Muscle layer of duodenum (tissue), 2 donors: ENCODE measurements around the gene KCND3.
"Not testable (repeated sequence)": the region's sequence is repeated elsewhere in the genome, so short reads cannot be mapped to it uniquely, and the experiment has no call there.

Experiments used
- H3K27ac ChIP-seq: one replicate; pipeline ENCODE4 v1.7.0; 2013; ENCODE audit warnings: mild to moderate bottlenecking, low read length
- H3K27me3 ChIP-seq: one replicate; pipeline ENCODE4 v1.7.0; 2013; ENCODE audit warnings: low read depth, mild to moderate bottlenecking, control low read depth, low read length
- H3K36me3 ChIP-seq, 2 donors: one replicate each; pipeline ENCODE4 v1.7.0; 2013; ENCODE audit warnings: low read length in 2 of 2, control low read depth in 1 of 2, mild to moderate bottlenecking in 1 of 2; ENCODE audit not compliant: insufficient read depth in 2 of 2, control insufficient read depth in 1 of 2
- H3K4me1 ChIP-seq, 2 donors: one replicate each; pipeline ENCODE4 v1.7.0; 2013; ENCODE audit warnings: low read length in 2 of 2, mild to moderate bottlenecking in 2 of 2, control low read depth in 1 of 2, moderate library complexity in 1 of 2; ENCODE audit not compliant: insufficient read depth in 2 of 2, control insufficient read depth in 1 of 2
- H3K4me3 ChIP-seq, 2 donors: one replicate each; pipeline ENCODE4 v1.7.0; 2013; ENCODE audit warnings: low read length in 2 of 2, low read depth in 1 of 2, mild to moderate bottlenecking in 1 of 2
- H3K9me3 ChIP-seq, 2 donors: one replicate each; pipeline ENCODE4 v1.7.0; 2013; ENCODE audit warnings: low read length in 2 of 2, control low read depth in 1 of 2, mild to moderate bottlenecking in 1 of 2; ENCODE audit not compliant: control insufficient read depth in 1 of 2
- donor health status: healthy.

KCND3 gene

DNA sequence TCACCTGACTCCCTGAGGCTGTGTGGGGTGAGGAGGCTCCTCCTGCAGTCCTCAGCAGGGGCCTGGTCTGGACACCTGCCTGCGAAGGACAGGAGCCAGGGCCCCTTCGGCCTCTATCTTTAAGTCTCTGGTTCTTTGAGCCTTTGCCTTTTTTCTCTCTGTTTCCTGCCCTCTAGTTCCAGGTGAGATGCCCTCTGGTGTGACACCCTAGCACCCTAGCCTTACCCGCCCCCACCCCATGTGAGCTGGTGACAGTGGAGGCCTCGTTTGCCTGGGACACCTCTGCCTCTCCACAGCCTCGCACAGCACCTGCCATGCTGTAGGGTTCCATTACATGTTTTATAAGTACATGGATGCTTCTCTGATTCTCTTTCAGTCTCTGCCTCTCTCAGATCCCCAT lies 186.5 kb downstream of the KCND3 start:
- no peaks in the 10 kb centered on the region for H3K27me3 ChIP-seq
- H3K9me3 ChIP-seq, result no peaks in the 10 kb centered on the region
- no peaks in the 10 kb centered on the region for H3K36me3 ChIP-seq
- no peak overlapping the region for H3K4me3 ChIP-seq
- no peaks in the 10 kb centered on the region for H3K4me1 ChIP-seq
- H3K27ac ChIP-seq, result no peak overlapping the region

DNA sequence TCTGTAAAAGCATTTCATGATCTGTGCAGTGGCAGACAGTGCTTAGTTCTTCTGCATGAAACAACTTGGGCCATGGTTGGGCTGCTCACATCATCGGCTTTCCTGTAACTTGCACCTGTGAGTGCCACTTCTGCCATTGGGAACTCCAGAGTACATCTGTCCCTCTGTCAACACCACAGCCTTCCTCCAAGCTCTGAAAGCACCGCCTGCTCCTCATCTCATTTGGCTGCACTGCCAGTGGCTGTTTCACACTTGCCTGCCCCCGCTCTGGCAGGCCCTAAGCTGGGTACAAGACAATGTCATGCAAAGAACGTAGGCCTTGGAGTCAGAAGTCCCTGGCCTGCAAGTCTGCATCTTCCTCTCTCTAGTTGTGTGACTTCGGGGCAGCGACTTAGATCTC lies 187.4 kb downstream of the KCND3 start:
- Histone ChIP-seq H3K9me3 (no peaks in the 10 kb centered on the region), H3K36me3 (no peaks in the 10 kb centered on the region), H3K4me3 (no peak overlapping the region), H3K27me3 (no peaks in the 10 kb centered on the region), H3K4me1 (no peaks in the 10 kb centered on the region), H3K27ac (no peak overlapping the region)

DNA sequence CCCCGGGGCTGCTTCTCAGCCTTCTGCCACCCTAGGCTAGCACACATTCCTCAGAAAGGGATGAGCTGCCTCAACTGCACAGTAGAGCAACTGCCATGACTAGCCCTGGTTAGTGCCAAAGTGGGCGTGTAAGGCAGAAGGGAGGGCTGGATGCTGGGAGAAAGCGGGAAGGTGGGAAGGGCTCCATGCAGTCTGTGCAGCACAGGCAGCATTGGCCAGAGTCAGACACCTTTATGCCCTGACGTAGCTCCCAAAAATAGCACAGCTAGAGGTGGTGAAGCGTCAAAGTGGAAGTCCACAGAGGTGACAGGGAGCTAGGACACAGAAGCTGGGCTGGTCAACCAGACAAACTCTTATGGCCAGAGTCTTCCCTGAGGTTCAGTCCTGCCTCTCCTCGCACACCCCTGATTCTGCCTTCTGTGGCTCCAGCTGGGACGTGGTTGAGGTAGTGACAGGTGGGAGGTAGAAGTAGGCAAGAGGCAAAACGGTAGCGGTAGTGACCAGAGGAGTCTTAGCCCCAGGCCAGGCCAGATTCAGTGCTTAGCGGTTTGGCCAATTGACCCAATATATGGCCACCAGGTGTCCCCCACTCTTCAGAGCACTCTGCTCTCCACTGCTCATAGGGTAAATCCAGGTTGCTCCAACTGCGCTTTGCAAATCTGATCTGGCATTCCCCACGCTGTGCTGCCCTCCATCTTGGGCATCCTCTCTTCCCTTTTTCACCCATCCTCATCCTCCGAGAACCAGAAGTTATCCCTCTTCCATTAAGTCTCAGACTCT lies 188.2 kb downstream of the KCND3 start:
- Histone ChIP-seq H3K36me3 (no peaks in the 10 kb centered on the region), H3K27ac (no peak overlapping the region), H3K4me3 (no peak overlapping the region), H3K4me1 (no peaks in the 10 kb centered on the region), H3K27me3 (no peaks in the 10 kb centered on the region), H3K9me3 (no peaks in the 10 kb centered on the region)

DNA sequence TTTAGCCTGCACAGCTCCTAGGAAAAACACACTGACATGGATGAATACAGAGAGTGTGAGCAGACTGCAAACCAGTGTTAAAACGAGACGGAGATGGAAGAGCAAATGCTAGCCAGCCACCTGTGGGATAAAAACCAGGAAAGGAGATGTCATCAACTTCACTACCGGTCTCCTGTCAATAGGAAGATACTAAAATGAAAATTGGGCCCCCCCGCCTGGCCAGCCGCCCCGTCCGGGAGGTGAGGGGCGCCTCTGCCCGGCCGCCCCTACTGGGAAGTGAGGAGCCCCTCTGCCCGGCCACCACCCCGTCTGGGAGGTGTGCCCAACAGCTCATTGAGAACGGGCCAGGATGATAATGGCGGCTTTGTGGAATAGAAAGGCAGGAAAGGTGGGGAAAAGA lies 189.7 kb downstream of the KCND3 start:
- not testable (repeated sequence) for H3K36me3 ChIP-seq, H3K4me3 ChIP-seq, H3K9me3 ChIP-seq, H3K4me1 ChIP-seq, H3K27ac ChIP-seq, H3K27me3 ChIP-seq

DNA sequence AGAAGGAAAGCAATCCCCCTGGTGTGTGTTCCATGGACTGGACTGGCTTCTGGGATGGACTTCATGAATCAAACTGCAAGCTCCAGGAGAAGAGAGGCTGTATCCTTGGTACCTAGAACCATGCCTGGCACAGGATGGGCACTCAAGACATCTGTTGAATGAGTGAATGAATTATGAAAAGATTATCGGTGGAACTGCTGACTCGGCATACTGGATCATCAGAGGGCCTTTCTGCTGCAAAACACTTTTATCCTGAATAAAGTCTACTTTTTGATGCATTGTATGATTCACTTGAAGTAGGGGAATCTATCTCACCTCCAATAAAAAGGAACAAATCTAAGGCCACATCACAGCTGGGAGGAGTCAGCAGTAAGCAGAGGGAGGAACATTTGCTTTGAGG lies 190.9 kb downstream of the KCND3 start:
- Histone ChIP-seq H3K9me3 (no peaks in the 10 kb centered on the region), H3K4me3 (no peak overlapping the region), H3K27ac (no peak overlapping the region), H3K4me1 (no peaks in the 10 kb centered on the region), H3K36me3 (no peaks in the 10 kb centered on the region), H3K27me3 (no peaks in the 10 kb centered on the region)

DNA sequence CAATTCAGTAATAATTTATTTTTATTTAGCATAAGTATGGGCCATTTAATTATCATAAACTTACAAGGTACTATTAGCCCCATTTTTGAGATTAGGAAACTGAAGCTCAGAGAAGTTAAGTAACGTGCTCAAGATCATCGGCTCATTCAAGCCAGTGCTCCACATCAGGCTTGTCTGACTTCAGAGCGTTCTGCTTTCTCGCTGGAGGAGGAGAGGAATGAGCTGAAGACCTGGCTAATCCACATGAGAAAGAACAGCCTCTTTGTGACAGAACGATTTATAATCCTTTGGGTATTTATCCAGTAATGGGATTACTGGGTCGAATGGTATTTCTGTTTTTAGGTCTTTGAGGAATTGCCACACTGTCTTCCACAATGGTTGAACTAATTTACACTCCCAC lies 194.1 kb downstream of the KCND3 start:
- Histone ChIP-seq H3K27ac (no peak overlapping the region), H3K4me1 (no peaks in the 10 kb centered on the region), H3K36me3 (no peaks in the 10 kb centered on the region), H3K9me3 (no peaks in the 10 kb centered on the region), H3K27me3 (no peaks in the 10 kb centered on the region), H3K4me3 (no peak overlapping the region)

DNA sequence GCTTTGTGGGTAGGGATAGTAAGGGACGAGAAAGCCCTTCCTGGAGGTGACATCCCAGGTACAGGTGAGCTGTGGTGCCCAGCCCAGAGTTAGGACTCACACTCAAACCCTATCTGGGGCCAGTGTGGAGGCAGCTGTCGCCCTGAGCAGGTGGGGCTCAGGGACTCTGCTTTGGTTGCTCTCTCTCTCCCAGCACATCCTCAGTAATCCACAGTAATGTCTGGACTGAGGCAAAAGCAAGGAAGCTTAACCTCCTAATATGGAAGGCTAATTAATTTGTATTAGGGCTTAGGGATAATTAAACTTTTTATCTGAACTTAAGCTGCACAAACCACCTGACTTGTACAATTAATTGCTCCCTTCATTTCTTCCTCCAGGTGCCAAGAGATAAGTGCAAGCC lies 195.5 kb downstream of the KCND3 start:
- H3K4me1 ChIP-seq, result no peaks in the 10 kb centered on the region
- H3K27ac ChIP-seq, result no peak overlapping the region

DNA sequence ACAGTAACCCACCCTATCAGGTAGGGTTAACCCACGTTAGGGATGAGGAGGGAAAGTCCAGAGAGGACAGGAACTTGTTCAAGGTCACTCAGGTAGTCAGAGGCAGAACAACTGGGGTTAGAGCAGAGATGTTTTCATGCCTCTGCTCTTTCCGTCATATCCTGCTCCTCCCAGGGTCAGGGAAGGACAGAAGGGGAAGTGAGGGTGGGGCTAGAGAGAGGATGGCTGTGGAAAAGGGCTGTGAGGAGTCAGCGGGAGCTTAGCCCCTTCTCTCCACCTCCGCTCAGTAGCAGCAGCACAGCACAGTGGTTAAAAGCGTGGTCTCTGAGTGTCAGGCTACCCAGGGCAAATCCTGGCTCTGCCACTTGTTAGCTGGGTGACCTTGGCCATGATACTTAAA lies 197.2 kb downstream of the KCND3 start:
- Histone ChIP-seq H3K27me3 (no peaks in the 10 kb centered on the region), H3K4me1 (no peaks in the 10 kb centered on the region), H3K4me3 (no peak overlapping the region), H3K36me3 (no peaks in the 10 kb centered on the region), H3K27ac (no peak overlapping the region), H3K9me3 (no peaks in the 10 kb centered on the region)

More for the DNA sequence above, 195.5 kb downstream of the KCND3 start:
- Histone ChIP-seq H3K36me3 (no peaks in the 10 kb centered on the region), H3K9me3 (no peaks in the 10 kb centered on the region), H3K4me3 (no peak overlapping the region), H3K27me3 (no peaks in the 10 kb centered on the region)

DNA sequence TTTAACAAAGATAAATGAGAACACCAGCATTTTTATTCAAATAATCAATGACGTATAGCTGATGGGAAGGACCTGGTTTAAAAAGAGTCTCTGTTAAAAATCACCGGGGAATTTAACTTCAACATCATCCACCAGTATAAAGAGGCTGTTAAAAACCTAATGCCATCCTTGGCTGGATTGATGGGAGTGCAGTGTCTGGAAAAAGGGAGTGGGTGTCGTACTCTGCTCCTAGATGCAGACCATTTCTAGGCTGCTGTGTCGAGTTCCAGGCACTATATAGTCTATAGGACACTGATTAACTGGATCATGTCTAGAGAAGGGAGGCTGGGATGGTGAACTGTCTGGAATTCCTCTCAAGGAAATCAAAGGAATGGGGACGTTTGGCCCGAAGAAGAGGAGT lies 197.7 kb downstream of the KCND3 start:
- Histone ChIP-seq H3K4me1 (no peaks in the 10 kb centered on the region), H3K36me3 (no peaks in the 10 kb centered on the region), H3K27ac (no peak overlapping the region), H3K4me3 (no peak overlapping the region), H3K9me3 (no peaks in the 10 kb centered on the region), H3K27me3 (no peaks in the 10 kb centered on the region)

DNA sequence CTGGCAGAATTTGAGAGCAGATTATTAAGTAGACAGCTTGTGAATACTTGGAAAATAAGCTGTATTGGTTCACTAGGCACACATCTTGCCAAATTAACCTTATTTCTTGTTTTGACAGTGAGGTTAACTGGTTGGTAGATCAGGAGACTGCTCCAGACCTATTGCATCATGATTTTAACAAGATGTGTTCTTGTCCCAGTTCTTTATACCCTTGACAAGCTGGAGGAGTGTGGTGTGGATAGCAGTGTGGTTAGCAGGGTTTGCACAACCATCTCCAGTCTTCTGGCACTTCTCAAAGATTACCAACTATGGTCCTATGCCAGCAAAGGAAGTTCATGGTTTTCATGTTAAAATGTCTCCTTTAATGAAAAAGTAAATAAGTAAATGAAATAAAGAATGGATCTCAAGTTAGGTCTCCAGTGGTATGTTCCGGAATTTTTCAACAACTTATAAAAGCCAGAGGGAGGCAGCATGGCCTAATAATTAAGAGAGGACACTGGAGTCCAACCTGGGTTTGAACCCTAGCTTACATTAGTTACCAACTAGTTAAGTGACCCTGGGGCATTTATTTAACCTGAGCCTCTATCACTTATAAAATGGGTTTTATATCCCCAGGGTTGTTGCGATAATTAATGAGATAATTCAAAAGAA lies 199.7 kb downstream of the KCND3 start:
- Histone ChIP-seq H3K27ac (no peak overlapping the region), H3K4me1 (no peaks in the 10 kb centered on the region), H3K4me3 (no peak overlapping the region), H3K36me3 (no peaks in the 10 kb centered on the region), H3K9me3 (no peaks in the 10 kb centered on the region), H3K27me3 (no peaks in the 10 kb centered on the region)

DNA sequence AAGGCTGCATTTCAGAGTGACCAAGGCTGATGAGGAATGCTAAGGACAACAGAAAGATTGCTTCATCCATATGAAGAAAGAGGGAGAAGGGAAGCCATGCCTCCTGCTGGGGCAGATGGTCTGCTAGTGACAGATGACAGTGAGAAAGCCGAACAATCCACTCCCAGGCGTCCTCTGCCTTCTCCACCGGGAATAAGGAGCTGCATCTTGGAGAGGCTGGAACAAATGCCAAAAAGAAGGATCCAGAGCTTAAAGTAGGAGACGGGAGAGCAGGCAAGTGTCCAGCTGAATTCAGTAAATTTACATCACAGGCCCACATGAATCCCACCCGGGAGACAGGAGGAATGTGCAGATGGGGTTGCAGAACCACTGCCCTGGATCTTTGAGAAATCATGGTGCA lies 200.3 kb downstream of the KCND3 start:
- no peaks in the 10 kb centered on the region for H3K36me3 ChIP-seq
- H3K27me3 ChIP-seq, result no peaks in the 10 kb centered on the region
- H3K9me3 ChIP-seq, result no peaks in the 10 kb centered on the region
- no peak overlapping the region for H3K4me3 ChIP-seq
- no peak overlapping the region for H3K27ac ChIP-seq
- no peaks in the 10 kb centered on the region for H3K4me1 ChIP-seq
